HG02943 (cell line): ENCODE results near the gene SMAD3.
A peak's percentile ranks its signal among the peaks of the same experiment; 100 is the strongest.
"Not testable (repeated sequence)": the region's sequence is repeated elsewhere in the genome, so short reads cannot be mapped to it uniquely, and the experiment has no call there.

Experiments
- ATAC-seq: cut with Tn5 transposase; IDR thresholded peaks from one replicate; pipeline ENCODE4 v1.9.1; 2021; ENCODE audit warnings: mild to moderate bottlenecking, low read depth, moderate library complexity; ENCODE audit not compliant: unreplicated experiment

SMAD3 gene

DNA sequence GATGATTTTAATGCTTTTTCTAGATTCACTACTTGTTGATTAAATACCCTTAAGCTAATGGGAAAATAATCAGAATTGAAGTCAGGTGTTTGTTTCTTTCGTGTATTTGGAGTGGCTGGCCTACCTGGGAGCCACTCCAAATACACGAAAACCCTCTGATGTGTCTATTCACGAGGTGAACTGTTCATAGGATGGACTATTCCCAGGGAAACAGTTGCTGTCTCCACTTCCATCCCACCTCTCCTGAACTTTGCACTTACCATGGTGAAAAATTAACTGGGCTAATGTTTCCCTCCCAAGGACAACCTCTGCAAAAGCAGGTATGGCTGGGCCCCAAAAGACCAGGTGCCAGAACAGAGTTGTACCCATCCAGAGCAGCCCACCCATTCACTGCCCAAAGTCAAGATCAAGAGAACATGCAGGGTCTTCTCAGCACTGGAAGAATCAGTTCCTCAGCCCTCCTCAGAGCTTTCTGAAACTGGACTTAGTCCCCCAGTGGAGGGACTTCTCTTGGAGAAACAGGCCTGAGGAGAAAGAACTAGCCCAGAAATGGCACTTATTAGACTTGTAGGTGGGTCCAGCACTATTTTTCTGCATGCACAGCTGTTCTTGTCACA, 2.9 kb upstream of the SMAD3 start:
- ATAC-seq, result no peak

- ATAC-seq, result no peak
Observed at GRCh38 chr15:67063689-67064606, 1.5 kb upstream of the SMAD3 start.

- peak; percentile 10 for ATAC-seq
Observed at GRCh38 chr15:67064607-67065530, 533 bp upstream of the SMAD3 start.

DNA sequence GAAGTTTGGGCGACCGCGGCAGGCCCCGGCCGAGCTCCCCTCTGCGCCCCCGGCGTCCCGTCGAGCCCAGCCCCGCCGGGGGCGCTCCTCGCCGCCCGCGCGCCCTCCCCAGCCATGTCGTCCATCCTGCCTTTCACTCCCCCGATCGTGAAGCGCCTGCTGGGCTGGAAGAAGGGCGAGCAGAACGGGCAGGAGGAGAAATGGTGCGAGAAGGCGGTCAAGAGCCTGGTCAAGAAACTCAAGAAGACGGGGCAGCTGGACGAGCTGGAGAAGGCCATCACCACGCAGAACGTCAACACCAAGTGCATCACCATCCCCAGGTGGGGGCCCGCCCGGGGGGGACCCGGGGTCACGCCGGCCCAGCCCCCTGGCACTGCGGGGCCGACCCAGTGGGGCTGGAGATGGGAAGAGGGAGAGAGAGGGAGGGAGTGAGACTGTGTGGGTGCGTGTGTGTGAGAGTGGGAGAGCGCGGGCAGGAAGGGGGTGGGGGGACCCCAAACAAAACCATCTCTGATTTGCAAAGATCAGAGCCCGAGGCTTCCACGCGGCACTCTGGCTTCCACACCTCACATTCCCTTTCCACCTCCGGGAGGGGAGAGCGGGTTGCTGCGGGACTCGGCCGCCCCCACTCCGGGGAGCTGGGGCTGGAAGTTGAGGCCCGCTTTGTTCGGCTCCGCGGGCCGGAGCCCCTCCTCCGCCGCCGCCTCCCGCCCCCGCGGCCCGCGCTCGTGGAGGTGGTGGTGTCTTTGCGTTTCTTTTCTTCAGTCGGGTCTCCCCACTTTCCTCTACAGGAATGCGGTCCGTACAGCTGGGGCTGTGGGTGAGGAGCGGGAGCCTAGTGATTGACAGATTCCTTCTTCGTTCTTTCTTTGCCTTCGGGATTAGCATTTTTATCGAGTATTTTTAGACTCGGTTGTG, 898 bp downstream of the SMAD3 start:
- ATAC-seq, result peak; percentile 9

DNA sequence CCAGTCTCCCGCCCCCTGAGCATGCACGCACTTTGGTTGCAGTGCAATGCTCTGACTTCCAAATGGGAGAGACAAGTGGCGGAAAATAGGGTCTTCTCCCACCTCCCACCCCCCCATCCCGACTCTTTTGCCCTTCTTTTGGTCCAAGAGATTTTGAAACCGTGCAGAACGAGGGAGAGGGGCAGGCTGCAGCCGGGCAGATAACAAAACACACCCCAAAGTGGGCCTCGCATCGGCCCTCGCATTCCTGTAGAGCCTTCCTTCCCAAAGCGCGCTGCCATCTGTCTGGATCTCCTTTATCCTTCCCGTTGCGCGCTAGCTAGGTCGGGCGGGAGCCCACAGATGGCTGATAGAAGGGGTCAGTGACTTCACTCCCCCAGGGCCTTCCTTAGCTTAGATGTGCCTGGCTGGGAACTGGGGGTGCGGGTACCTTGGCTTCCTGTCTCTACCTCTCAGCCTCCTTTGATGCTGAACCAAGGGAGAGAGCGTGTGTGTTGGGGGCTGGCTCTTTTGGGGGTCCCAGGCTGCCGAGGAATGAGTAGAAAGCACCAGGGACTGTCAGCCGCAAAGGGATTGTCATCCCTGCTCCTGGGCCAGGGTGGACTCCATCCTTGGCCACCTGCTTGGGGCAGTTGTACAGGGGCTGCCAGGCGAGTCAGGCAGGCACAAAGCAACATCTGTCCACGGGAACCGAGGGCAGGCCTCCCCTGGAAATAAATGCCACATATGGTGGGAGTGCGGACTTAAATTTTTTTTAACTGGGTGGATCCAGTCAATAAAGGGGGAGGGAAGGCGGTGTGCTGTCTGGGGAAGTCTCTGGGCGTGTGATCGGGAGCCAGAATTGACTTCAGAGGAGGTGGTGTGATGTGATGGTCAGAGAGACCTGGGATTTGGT, 1.8 kb downstream of the SMAD3 start:
- no peak for ATAC-seq

DNA sequence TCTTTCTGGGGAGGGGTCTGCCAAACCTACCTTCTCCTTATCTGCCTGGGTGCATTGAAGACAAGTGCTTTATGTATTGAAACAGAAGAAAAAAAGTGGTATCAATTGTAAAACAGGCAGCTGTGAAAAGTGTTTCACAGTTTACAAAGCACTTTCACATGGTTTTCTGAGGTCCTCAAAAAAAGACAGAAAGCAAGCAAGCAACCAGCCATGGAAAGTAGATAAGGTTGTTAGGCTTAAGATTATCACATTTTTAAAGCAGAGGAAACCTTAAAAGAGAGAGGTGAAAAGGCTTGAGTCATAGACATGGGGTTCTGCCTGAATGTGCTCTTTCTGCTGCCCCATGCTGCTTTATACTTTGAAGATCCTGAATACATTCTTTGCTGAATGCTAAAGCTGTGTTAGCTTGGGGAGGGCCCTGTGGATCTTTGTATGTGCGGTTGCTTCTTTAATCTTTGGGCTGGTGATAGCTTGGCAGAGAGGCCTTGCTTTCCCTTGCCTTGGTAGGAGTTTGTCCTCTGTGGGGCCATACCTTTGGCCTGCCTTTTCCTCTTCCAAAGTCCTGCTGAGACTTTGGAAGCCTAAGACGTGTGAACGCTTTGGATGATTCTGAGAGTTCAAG, 2.6 kb downstream of the SMAD3 start:
- no peak for ATAC-seq

GRCh38 chr15:67068710-67069400, 3.5 kb downstream of the SMAD3 start:
- no peak for ATAC-seq

GRCh38 chr15:67070150-67070549, 4.7 kb downstream of the SMAD3 start:
- ATAC-seq, result no peak

- ATAC-seq, result no peak
Observed at GRCh38 chr15:67070892-67071664, 5.7 kb downstream of the SMAD3 start.

DNA sequence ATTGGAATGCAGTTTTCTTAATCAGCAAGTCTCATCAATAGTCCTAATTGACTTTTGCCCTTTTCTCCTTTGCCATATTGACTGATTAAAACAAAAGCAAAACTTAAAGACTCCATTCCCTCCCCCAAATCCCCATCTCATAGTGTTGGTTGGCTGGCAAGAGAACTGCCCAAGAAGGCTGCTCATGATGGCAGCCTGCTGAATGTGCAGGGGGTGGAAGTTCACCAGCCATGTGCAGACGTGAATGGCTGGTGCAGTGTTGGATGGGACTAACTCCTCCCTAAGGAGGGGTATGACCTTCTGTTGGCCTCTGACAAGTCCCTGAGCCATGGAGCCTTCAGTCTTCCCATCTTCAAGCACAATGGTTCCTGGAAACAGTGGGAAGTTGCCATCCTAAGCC, 7.0 kb downstream of the SMAD3 start:
- no peak for ATAC-seq

- no peak for ATAC-seq
Observed at GRCh38 chr15:67072958-67073357, 7.6 kb downstream of the SMAD3 start.

DNA sequence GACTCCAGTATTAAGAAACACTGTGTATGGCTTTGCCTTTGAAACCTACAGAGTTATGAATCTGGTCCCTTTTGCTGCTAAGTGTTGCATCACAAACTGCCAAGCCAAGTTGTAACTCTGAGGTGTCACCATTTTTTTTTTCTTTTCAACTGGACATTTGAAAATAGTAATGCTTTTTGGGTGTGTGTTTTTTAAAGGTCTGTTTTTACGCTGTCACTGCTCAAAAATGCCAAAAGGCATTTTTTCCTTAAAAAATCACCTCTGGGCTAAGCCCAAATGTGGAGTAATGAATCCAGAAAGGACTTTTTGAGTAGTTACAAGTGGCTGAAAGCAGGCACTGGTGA, 9.5 kb downstream of the SMAD3 start:
- no peak for ATAC-seq

DNA sequence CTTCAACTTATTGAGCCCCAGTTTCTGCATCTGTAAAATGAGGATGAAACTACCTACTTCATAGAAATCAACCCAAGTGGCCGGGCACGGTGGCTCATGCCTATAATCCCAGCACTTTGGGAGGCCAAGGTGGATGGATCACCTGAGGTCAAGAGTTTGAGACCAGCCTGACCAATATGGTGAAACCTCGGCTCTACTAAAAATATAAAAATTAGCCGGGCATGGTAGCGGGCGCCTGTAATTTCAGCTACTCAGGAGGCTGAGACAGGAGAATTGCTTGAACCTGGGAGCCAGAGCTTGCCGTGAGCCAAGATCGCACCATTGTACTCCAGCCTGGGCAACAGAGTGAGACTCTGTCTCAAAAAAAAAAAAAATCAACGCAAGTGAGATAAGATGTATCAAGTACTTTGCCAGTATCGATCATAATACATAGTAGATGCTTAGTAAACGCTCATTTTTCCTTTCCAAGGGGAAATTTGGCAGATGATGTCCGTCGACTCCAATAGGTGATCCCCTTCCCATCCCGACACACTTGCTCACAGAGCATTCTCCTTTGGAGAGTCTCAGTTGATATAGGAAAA, 10.2 kb downstream of the SMAD3 start:
- not testable (repeated sequence) for ATAC-seq

GRCh38 chr15:67076147-67076843, 10.9 kb downstream of the SMAD3 start:
- ATAC-seq, result no peak

DNA sequence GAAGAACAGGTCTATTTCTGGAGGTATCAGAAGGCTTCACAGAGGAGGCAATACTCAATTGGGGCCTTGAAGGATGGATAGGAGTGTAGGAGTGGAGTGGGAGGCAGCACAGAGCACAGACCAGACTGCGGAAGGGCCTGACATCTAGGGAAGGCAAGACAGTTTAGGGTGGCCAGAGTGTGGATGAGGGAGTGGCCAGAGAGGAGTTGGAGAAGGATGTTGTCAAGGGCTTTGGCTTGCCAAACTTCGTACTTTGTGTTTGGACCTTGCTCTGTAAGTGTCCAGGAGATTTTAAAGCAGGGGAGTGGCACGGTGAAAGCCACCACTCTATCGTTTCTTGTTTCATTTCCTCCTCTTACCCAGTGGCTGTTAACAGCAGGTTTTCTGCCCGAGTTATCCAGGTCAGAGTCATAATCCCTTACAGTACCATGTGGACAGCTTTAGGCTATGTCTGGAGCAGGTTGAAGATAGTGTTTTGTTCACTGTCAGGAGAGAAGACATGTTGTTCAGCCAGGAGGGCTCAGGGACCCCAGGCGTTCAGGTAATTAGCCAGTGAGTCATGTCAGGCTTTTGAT, 12.3 kb downstream of the SMAD3 start:
- no peak for ATAC-seq

DNA sequence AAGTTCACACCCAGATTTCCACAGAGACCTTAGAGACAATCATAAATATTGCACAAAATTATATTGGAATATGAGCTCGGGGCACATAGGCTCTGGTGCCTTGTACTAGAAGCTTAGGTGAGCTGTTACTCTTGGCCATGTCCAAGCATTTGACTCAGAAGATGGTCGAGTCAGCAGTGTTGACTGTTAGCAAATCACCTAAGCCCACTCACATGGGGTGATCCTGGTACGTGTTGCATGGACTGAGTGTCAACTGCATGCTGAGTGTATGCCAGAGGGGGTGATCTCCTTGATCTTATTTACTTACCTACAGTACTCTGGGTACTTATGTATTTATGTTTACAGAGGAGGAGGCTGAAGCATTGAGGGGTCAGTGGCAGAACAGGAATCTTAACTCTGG, 14.0 kb downstream of the SMAD3 start:
- ATAC-seq, result no peak
